Endometrial microvascular endothelial cells (primary cell): ENCODE measurements around the gene JPH2. TPM values are rescaled to one million over a fixed set of nuclear protein-coding genes. Genes with fewer than 3 reads are reported as not detected.

Experiments used
- in situ Hi-C: cut with HindIII; loops from 2 replicates; pipeline ENCODE4 v1.10.0; 2017; ENCODE audit warnings: low sequenced_read_pairs, low pct_unique_long_range_greater_than_20kb; ENCODE audit errors: inconsistent ontology term
- total RNA-seq: library from RNA; depleted of rRNA; stranded (reverse); fragments of >200 nt; gene quantifications from one replicate; pipeline ENCODE4 v1.2.3, GENCODE V29; 2015; ENCODE audit errors: inconsistent ontology term

JPH2 gene
- total RNA-seq, 1 donor from 2014 or later: 0.28 TPM

DNA sequence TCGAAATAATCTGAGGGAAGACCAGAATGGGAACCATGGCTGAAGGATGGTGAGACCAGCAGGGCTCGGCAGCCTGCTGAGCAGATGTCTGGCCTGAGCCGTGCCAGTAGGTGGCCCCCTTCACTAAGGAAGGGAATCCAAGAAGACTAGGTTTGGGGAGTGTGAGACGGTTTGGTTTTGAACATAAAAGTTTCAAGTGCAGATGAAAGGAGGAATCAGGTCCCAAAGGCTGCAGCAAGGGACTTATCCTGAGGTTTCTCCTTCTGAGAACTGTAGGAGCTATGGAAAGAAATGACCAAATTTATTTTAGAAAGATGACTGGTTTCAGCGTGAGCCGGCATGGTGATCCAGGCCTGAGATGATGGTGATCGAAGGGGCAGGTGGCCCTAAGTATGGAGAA, 28.1 kb upstream of the JPH2 start:
- in situ Hi-C loops: no loop called here

DNA sequence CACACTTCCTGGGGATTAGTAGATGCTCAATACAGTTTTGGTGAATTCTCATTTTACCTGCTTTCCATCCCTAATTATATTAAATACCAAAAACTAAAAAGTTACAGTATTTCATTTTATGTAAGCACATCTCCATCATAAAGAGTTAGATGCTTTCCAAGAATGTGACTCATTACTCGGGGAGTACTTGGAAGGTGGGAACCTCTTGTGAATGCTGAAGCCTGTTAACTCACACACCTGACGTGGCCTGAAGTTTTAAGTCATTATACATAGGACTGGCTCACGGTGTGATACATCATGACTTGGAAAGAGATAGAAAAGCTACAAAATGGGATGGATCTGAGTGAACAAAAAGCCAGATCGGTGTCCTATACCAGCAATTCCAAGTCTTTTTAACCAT, 25.8 kb upstream of the JPH2 start:
- in situ Hi-C loops: no loop called here

DNA sequence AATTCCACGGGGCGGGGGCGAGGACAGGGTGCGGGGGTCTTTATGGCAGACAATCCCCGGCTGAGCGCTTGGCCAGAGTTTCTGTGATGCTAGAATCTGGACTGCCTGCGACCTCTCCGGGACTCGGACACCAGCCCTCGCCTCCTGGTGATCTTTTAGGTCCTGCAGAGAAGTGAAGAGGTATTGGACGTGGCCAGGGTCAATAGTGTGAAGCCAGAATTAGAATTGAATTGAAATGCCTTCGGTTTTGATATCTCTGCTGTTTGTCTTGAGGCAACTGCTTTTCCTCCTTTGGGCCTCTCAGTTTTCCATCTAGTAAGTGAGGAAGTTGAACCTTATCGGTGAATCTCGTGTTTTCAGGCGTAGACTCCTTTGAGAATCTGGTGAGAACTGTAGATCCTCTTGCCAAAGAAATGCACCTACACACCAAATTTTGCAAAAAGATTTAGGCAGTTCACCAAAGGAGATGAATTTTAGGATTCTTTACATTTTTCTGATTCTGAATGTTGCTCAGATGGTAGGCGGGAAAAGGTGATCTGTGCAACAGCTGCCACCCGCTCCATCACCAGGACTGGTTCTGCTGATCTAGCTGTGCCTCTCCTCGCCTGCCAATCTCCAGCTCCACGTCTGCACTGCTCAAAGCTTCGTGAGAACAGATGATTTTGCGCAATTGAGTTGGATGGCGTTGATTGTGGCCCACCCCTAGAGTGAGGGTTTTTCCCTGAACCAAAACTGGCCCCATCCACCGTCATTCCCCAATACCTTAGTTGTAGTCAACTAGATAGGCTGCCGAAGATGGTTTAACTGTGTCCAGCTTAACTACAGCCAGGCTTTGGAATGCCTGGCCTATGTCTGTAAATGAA, 24.4 kb upstream of the JPH2 start:
- in situ Hi-C loops: no loop called here

DNA sequence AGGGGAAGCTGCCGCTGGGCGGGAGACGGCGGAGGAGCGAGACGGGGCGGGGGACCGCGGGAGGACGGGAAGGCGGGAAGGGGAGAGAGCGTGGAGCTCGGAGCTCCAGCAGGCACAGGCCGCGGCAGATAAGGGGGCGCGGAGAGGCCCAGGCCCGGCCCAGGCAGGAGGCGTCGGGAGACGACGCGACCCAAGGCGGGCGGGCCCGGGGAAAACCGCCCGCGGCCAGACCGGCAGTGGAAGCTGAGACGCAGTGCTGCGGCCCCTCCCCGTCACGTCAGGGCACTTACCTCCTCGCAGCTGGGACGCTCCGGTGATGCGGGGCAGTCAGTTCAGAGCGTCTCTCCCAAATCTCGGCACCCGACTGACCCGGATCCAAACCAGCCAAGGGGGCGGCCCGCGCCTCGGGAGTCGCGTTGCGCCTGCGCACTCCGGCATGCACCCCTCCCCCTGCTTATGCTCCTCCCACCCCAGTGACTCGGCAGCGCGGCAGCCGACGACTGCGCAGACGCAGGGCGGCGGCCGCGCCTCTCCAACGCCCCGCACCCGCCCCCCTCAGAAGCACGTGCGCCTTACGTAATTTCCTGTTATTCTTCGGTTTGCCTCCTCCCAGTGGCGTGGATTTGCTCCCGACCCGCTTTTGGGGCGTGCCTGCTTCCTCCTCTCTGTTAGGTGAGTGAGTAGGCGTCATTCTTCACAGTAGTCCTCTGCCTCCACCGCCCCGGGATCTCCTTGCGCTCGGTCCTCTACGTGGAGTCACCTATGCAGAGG, 23.6 kb upstream of the JPH2 start, which contains the start of gene OSER1:
Gene OSER1 (minus strand): TSS at position 366 of the 771 bp plus-strand sequence. CDS start 3,814 bp downstream, outside the sequence.
- in situ Hi-C loops: no loop called here

DNA sequence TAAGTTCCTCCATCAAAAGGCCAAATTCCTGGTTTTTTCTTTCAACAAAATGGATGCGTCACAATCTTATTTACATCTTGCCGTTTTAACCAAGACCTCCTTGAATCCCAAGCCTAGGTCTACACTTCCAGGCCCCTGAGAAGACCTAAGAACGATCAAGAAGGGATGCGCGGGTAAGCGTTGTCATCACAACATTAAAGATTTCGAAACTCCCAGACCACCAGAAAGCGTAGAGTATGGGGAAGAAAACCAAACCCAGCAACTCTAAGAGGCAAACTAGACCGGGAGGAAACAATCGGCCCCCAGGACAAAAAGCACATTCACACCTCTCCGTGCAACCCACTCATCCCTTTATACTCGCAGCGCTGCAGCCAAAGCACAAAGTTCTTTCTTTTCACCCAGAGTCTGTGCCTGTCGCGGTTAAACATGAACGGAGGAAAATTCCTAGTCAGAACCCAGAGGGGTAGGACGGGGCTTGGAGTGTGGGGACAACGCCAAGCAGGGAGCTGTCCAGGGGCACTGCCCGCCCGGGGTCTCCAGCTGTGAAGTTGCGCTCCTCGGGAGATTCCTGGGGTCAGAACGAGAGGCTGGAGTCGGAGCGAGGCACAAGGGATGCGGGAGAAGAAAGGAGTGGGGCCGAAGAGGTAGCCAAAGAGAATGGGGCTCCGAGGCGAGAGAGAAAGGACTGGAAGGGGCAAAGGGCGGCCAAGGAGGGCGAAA, 22.9 kb upstream of the JPH2 start:
- in situ Hi-C loops: no loop called here

DNA sequence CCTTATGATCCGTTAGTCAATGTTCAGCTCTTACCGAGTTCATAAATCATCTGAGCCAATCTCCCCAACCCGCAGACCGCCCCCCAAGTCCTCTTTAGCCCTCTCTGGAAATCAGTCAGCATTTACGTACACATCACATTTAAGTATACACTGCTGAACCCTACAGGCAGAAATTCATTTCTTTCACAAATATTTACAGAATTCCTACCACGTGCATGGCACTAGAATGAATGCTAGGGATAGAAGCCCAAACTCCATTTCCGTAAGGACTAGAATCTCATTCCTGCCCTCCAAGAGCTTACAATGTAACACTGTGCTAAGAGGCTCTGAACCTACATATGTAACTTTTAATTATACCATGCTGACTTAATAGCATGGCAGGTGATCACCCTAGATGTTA, 21.8 kb upstream of the JPH2 start:
- in situ Hi-C loops: no loop called here

DNA sequence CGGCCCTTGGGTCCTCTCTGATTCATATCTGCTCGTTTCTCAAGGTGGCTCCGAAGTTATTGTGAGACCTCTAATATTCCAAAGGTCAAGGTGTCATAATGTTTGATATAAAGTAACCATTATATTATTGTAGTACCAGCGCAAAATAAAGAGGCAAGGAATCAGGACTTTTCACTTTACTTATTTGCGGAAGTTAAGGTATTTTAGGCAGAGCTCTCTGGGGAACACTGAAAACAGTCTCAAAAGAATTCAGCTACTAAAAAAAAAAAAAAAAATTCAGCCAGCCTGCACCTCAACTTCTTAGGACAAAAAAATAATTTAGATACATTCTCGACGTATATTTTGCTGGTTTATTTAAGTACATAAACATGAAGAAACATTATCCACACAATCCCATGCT, 21.2 kb upstream of the JPH2 start:
- in situ Hi-C loops: no loop called here

DNA sequence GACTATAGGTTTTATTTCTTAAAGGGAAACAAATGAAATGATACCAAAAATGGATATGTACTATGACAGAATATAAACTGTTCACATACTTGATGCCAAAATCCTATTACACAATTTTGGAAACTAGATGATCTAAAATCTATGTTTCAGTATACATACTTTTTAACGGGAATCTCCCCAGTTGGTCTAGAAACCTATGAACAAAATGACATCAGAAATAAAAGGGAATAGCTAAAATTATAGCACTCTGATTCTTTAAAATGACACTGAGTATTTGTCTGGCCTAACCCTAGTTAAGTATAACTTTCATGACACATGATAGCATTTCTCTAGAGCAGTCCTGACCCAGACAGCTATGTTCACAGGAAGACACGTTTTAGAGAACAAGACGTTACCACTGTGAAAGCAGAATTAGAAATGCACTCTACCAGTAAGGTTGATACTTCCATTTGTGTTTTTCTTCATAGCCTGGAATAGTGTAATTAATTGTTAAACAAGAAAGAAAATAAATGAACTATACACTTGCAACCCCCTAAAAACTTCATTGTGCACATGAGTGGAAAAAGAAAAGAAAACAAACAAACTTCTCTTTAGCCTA, 20.2 kb upstream of the JPH2 start:
- in situ Hi-C loops: no loop called here

DNA sequence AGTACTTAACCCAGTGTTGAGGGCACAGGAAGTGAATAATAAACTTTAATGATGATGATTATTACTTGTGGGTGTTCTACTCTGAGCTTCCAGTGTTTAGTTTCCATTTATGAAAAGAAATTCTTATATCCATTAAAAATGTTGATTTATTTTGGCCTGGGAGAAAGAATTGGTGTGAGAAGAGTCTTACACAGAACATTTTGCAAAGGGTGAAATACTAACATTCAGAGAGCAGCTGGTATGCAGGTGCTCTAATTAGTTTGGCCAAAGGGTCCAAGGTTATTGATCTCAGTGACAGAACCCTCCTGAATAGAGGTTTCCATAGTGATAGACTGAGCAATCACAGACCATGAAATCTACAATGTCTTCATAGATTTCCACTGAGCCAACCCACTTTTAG, 19.1 kb upstream of the JPH2 start:
- in situ Hi-C loops: no loop called here

DNA sequence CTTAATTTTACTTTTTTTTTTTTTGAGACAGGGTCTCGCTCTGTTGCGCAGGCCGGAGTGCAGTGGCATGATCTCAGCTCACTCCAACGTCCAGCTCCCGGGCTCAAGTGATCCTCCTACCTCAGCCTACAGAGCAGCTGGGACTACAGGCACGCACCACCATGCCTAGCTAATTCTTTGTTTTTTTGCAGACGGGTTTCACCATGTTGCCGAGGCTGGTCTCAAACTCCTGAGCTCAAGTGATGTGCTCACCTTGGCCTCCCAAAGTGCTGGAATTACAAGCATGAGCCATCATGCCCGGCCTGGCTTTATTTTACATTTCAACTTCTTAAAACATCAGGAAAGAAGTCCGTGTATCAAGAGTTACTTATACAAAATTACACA, 17.8 kb upstream of the JPH2 start:
- in situ Hi-C loops: no loop called here

DNA sequence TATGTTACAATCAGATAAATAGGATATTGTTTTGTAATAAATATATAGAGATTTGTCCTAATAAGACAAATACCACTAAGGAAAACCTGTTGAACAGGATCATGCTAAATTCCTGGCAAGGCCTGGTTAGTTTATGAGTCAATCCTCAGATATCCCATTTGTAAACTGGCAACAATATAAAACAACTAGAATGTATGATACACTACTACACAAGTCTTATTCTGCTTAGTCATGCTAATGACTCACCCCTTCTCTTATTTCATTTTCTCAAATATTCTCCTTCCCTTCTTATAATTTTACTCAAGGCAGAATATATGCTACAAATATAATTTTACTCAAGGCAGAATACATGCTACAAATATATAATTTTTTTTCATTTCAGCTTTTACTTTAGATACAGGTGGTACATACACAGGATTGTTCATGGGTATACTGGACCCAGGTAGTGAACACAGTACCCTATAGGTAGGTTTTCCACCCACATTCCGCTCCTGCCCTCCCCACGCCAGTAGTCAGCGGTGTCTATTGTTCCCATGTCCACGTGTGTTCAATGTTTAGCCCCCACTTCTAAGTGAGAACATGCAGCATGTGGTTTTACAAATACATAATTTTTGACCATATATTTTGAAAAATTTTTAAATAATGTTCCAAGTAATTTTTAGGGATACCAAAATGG, 17.3 kb upstream of the JPH2 start:
- in situ Hi-C loops: no loop called here

DNA sequence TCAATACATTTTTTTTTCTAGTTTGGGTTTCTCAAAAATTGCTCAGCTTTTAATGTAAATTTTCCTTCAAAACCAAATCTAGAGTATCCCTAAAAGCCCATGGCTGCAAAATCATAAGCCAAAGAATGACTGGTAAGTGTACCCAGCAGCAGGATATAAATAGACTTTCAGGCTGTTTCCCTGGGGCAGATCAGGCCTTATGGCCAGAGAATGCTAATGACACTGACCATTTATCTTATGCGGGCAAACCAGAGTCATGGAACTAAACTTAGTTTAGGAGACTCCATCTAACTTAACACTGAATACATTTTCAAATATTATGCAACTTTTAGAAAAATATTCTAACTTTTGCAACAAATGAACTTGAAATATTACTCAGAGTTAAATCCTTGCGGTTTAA, 16.2 kb upstream of the JPH2 start:
- in situ Hi-C loops: no loop called here

DNA sequence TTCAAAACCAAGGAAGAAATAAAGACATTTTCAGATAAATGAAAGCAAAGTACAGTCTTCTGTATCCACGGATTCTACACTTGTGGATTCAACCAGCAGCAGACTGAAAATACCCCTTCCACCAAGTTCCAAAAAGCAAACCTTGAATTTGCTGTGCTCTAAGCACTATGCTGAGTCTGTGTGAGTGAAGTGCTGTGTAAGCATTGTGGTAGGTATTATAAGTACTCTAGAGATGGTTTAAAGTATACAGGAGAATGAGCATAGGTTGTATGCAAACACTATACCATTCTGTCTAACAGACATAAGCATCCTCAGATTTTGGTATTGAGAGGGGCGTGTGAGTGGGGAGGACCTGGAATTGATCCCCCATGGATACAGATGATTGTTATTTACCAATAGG, 14.0 kb upstream of the JPH2 start:
- in situ Hi-C loops: no loop called here

DNA sequence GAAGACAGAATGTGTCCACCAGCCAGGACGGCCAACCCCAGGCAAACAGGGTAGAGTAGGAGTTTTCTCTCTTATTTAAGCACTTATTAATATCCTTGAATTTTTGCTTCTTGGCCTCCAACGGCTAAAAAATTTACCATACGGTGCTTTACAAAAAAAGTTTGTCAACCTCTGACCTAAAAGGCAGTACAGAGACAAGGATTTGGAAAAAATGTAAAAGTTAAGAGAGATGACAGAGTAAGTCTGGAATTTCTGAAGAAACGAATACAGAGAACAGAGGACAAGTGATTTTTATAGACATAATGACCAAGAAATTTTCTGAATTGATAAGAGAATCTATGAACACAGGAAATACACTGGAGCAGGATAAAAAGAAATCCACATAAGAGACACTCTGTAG, 13.4 kb upstream of the JPH2 start:
- in situ Hi-C loops: no loop called here

DNA sequence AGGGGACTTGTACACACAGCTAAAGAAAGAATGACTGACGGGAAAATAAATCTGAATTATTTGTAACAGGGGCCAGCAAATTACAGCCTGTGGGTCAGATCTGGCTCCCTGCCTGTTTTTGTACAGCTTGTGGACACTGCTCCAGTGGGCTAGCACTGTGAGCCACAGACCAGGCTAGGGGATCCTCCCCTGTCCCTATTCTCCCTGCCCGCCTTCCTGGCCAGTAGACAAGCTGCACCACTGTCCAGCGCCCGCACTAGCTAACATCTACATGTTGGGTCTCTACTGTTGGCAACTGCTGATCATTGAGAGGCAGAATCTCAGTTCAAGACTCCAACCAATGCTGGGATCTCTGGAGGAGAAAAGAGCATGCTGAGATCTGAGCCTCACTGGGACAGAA, 12.9 kb upstream of the JPH2 start:
- in situ Hi-C loops: no loop called here

DNA sequence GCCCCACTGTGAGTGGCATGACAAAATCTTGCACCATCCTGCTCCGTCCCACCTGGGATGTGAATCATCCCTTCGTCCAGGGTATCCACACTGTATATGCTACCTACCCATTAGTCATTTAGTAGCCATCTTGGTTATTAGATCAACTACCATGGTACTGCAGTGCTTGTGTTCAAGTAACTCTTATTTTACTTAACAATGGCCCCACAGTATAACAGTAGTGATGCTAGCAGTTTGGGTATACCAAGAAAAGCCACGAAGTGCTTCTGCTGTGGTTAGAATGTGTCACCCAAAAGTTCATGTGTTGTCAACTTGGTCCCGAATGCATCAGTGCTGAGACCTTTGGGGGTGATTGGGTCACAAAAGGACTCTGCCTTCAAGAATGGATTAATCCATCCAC, 11.9 kb upstream of the JPH2 start:
- in situ Hi-C loops: no loop called here

DNA sequence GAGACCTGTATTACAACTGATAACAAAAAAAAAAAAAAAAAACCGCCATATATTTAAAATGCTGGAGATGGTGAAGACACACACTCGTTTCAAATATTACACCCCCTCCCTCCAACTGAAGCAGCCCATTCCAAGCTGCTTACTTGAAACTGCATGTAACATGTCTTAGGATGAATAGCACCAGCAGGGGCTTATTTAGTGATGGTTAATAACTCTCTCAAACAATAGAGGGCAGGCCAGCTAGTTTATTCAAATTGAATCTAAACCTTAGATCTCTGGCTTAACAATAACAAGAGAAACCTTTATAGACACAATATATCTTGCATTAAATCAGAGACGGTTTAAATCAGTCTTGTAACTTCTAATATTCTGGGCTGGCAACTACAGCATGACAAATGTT, 9.3 kb upstream of the JPH2 start:
- in situ Hi-C loops: no loop called here

DNA sequence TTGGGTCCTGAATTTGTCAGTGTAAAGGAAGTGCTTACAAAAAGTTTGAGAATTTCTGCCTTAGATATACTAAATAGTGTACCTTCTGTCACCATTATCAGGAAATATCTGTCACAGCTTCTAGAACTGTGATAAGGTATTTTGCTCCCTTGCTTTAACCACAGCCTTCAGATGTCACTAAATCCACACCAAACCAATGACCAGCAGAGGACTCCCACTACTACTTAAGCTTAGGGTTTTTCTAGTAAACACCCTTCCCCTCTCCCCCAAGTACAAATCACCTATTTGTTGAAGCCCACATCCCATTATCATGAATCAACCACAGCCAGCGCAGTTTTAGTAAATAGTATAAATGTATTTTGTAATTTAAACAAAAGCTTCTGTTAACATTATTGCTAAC, 8.6 kb upstream of the JPH2 start:
- in situ Hi-C loops: no loop called here

DNA sequence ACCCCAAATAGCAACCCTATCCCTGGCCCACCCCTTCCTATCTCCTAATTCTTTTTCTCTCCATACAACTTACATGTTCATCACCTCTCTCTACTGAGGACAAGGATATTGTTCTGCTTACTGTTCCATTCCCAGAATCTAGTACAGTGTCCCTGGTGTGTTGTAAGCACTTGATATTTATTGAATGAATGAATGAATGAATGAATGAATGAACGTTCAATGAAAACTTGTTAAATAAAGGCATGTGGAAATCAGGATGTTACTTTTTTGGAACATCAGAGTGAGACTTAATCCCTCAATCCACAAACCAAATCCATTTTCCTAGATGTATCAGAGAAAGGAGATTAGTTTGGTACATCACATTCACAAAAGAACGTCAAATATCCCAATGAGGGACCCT, 6.8 kb upstream of the JPH2 start:
- in situ Hi-C loops: no loop called here
